Loucy (cell line): ENCODE data around the gene ST3GAL5.

Experiments
- H2AFZ ChIP-seq: fragments of 200-600 bp; sonication (generic); 2 replicates; pipeline ENCODE4 v1.6.0; 2016; ENCODE audit warnings: antibody characterized with exemption, mild to moderate bottlenecking, low read length, moderate library complexity
- H3F3A ChIP-seq: fragments of 200-600 bp; 2 replicates; pipeline ENCODE4 v1.6.0; 2016; ENCODE audit warnings: antibody characterized with exemption, low read depth, mild to moderate bottlenecking
- H3K27me3 ChIP-seq: fragments of 200-600 bp; sonication (generic); 2 replicates; pipeline ENCODE4 v1.6.1; 2014; ENCODE audit warnings: low read length, mild to moderate bottlenecking; ENCODE audit not compliant: insufficient read depth, poor library complexity, severe bottlenecking
- H3K36me3 ChIP-seq: fragments of 200-600 bp; sonication (generic); 2 replicates; pipeline ENCODE4 v1.6.1; 2016; ENCODE audit warnings: low read length; ENCODE audit not compliant: insufficient read depth
- H3K4me1 ChIP-seq: fragments of 200-600 bp; sonication (generic); 2 replicates; pipeline ENCODE4 v1.5.1; 2014; ENCODE audit warnings: low read length, mild to moderate bottlenecking; ENCODE audit not compliant: insufficient read depth, poor library complexity, severe bottlenecking
- H3K4me2 ChIP-seq: fragments of 200-600 bp; sonication (generic); 2 replicates; pipeline ENCODE4 v1.6.0; 2014; ENCODE audit warnings: antibody characterized with exemption, low read length, low read depth, mild to moderate bottlenecking; ENCODE audit not compliant: poor library complexity, severe bottlenecking
- H3K4me3 ChIP-seq: fragments of 200-600 bp; sonication (generic); 2 replicates; pipeline ENCODE4 v1.5.1; 2014; ENCODE audit warnings: low read length, mild to moderate bottlenecking, mixed read lengths; ENCODE audit not compliant: poor library complexity, severe bottlenecking
- H3K79me2 ChIP-seq: fragments of 200-600 bp; sonication (generic); 2 replicates; pipeline ENCODE4 v1.6.1; 2014; ENCODE audit warnings: low read length; ENCODE audit not compliant: insufficient read depth
- H3K9ac ChIP-seq: fragments of 200-600 bp; sonication (generic); 2 replicates; pipeline ENCODE4 v1.6.0; 2014; ENCODE audit warnings: mild to moderate bottlenecking, low read depth, low read length, moderate library complexity; ENCODE audit not compliant: poor library complexity, severe bottlenecking
- H3K9me2 ChIP-seq: fragments of 200-600 bp; sonication (generic); replicated peaks from 2 replicates; pipeline ENCODE4 v1.6.1; 2016; ENCODE audit warnings: low read depth, low read length, mixed read lengths
- H3K9me3 ChIP-seq: fragments of 200-600 bp; sonication (generic); 2 replicates; pipeline ENCODE4 v1.6.1; 2014; ENCODE audit warnings: mild to moderate bottlenecking, antibody characterized with exemption, low read length, low read depth; ENCODE audit not compliant: insufficient read depth
- H4K20me1 ChIP-seq: fragments of 200-600 bp; sonication (generic); 2 replicates; pipeline ENCODE4 v1.6.0; 2014; ENCODE audit warnings: antibody characterized with exemption, low read length, mild to moderate bottlenecking; ENCODE audit not compliant: insufficient read depth, poor library complexity, severe bottlenecking
- EZH2phosphoT487 ChIP-seq: fragments of 200-600 bp; IDR thresholded peaks from 2 replicates; pipeline ENCODE4 v1.6.1; 2018; ENCODE audit warnings: antibody characterized with exemption, mild to moderate bottlenecking, moderate library complexity, borderline replicate concordance
- TF ChIP-seq, protein P1 (sequence below): fragments of 200-600 bp; sonication (generic); conservative IDR thresholded peaks from 2 replicates; pipeline ENCODE4 v1.5.1; 2014; ENCODE audit warnings: mild to moderate bottlenecking, antibody characterized with exemption, low read length

The ST3GAL5 gene

DNA sequence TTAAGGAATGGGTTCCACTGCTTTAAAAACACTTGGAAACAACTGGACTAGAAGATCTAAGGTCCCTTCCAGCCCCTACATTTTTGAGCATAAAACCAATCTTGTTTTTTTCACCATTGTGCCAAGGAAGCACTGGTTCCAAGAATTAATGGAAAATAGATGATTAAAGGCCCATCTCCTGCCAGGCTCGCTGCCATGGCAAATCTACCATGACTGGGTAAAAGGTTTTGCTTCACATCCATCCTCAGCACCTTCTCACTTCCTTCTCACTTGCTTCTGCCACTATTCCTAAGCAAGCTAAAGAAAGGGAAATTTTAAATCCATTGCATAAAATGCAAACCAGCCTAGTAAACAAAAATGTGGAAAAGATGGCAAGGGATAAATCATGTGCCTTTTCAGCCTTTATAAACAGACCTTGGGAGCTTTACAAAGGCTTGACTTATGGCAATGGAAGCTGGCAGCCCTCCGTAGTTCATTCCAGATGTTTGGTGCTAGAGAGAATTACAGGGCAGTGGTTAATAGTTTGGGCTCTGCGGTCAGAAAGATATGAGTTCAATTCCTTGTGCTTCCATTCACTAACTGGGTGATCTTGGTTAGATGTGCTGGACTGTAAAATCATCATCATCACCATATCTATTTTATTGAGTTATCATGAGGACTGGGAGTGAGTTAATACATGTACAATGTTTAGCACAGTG lies 27.0 kb upstream of the ST3GAL5 start:
- no peaks in the 10 kb centered on the region for H3F3A ChIP-seq
- H3K4me3 ChIP-seq, result no peak overlapping the region
- no peaks in the 10 kb centered on the region for H3K36me3 ChIP-seq
- no peak overlapping the region for H3K9ac ChIP-seq
- no peaks in the 10 kb centered on the region for H3K9me3 ChIP-seq
- H3K4me2 ChIP-seq, result no peak overlapping the region
- H3K79me2 ChIP-seq, result no peaks in the 10 kb centered on the region
- H2AFZ ChIP-seq, result no peak overlapping the region
- H3K9me2 ChIP-seq, result no peaks in the 10 kb centered on the region
- H3K4me1 ChIP-seq, result peaks cover 8% of the 10 kb centered on the region
- TF ChIP-seq EZH2phosphoT487, result no peak
- TF ChIP-seq, protein P1, sequence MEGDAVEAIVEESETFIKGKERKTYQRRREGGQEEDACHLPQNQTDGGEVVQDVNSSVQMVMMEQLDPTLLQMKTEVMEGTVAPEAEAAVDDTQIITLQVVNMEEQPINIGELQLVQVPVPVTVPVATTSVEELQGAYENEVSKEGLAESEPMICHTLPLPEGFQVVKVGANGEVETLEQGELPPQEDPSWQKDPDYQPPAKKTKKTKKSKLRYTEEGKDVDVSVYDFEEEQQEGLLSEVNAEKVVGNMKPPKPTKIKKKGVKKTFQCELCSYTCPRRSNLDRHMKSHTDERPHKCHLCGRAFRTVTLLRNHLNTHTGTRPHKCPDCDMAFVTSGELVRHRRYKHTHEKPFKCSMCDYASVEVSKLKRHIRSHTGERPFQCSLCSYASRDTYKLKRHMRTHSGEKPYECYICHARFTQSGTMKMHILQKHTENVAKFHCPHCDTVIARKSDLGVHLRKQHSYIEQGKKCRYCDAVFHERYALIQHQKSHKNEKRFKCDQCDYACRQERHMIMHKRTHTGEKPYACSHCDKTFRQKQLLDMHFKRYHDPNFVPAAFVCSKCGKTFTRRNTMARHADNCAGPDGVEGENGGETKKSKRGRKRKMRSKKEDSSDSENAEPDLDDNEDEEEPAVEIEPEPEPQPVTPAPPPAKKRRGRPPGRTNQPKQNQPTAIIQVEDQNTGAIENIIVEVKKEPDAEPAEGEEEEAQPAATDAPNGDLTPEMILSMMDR, result no peak
- no peaks in the 10 kb centered on the region for H3K27me3 ChIP-seq
- H4K20me1 ChIP-seq, result no peaks in the 10 kb centered on the region

DNA sequence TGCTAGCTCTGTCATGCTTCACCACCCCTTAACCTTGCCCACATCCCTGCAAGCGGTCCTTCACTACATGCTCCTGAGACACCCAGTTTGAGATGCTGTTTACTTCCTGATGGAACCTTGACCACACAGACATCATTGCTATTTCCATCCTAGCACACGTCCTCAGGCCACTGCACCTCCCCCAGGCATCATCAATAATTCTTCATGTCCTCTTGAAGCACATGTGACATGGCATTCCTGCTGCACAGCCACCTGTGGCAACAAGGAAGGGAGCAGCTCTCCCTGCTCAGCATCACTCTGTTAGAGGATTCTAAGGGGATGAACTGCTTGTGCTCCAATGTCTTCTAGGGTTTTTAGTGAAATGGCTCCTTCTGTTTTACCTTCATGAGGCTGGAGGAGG lies 26.1 kb upstream of the ST3GAL5 start:
- TF ChIP-seq EZH2phosphoT487, result no peak
- TF ChIP-seq, protein P1, result no peak
- no peak overlapping the region for H3K4me2 ChIP-seq
- H2AFZ ChIP-seq, result no peak overlapping the region
- H3K9me3 ChIP-seq, result no peaks in the 10 kb centered on the region
- peaks cover 11% of the 10 kb centered on the region for H3K4me1 ChIP-seq
- H3K4me3 ChIP-seq, result no peak overlapping the region
- no peaks in the 10 kb centered on the region for H3K27me3 ChIP-seq
- H3K79me2 ChIP-seq, result no peaks in the 10 kb centered on the region
- H3K9me2 ChIP-seq, result no peaks in the 10 kb centered on the region
- H3F3A ChIP-seq, result no peaks in the 10 kb centered on the region
- no peaks in the 10 kb centered on the region for H3K36me3 ChIP-seq
- no peaks in the 10 kb centered on the region for H4K20me1 ChIP-seq
- no peak overlapping the region for H3K9ac ChIP-seq

DNA sequence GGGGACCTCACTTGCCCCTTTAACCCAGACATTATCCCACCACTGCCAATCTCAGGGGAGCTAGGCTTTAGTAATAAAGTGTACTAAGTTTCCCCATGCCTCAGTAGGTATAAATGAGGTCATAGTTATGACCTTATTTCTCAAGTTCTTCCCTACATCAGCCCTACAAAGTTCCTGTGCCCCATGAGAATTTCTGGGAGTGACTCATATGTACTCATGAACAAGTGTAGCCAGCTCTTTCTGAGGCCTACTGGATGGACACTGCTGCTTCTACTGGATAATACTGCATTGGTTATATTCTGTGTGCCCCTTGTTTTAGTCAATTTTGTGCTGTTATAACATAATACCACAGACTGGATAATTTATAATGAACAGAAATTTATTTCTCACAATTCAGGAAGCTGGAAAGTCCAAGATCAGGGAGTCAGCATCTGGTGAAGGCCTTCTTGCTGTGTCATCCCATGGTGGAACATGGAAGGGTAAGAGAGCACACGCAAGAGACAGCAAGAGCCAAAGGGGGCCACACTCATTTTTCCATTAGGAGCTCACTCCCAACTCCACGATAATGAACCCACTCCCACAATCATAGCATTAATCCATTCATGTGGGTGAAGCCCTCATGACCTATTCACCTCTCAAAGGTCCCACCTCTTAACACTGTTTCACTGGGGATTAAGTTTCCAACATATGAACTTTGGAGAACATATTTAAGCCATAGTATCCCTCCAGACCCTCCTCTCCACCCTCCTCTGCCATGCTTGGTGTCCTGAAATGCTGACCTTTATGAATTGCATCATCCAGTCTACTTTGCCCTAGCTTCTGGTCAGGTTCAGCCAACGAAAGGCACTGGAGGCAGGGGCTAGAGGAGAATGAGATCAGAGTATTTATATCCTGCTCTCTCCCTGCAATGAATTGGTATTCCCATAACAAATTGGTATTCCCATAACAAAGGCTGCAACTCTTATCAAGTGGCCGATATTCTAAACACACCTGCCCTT lies 25.4 kb upstream of the ST3GAL5 start:
- no peak overlapping the region for H3K9ac ChIP-seq
- H3K4me2 ChIP-seq, result no peak overlapping the region
- no peaks in the 10 kb centered on the region for H3K9me3 ChIP-seq
- H3K36me3 ChIP-seq, result no peaks in the 10 kb centered on the region
- peaks cover 11% of the 10 kb centered on the region for H3K4me1 ChIP-seq
- H3K79me2 ChIP-seq, result no peaks in the 10 kb centered on the region
- H4K20me1 ChIP-seq, result no peaks in the 10 kb centered on the region
- H2AFZ ChIP-seq, result no peak overlapping the region
- no peak for TF ChIP-seq EZH2phosphoT487
- TF ChIP-seq, protein P1, result no peak
- H3F3A ChIP-seq, result no peaks in the 10 kb centered on the region
- no peaks in the 10 kb centered on the region for H3K27me3 ChIP-seq
- H3K4me3 ChIP-seq, result no peak overlapping the region
- H3K9me2 ChIP-seq, result no peaks in the 10 kb centered on the region
